ENCODE measurements around the gene FUT3. TPM values are rescaled to one million over a fixed set of nuclear protein-coding genes. Genes with fewer than 3 reads are reported as not detected.

FUT3 gene
- total RNA-seq, 1 experiment from 2014 or later: 15.6 TPM

GRCh38 chr19:5798244-5798643 lies 53.0 kb downstream of the FUT3 start:
- intact Hi-C loops (cut with micrococcal nuclease; ENCODE audit: unreplicated experiment): no loop called here
- CTCF ChIA-PET: no interaction called here
- DNase-seq: no peak
- Mint-ChIP-seq H3K4me3 (ENCODE audit: low read depth, unreplicated experiment) (no peak overlapping the region), H3K9me3 (ENCODE audit: low read depth, unreplicated experiment) (no peaks in the 10 kb centered on the region), H3K36me3 (ENCODE audit: insufficient read depth, unreplicated experiment) (peaks cover under 1% of the 10 kb centered on the region), H3K27ac (ENCODE audit: unreplicated experiment) (no peak overlapping the region), H3K27me3 (ENCODE audit: unreplicated experiment) (peaks cover 34% of the 10 kb centered on the region), H3K4me1 (ENCODE audit: low read depth, unreplicated experiment) (no peaks in the 10 kb centered on the region)
- BruUV-seq (replicated peaks): no TSS peak
- no peak for TF ChIP-seq CTCF (IDR thresholded peaks at IDR 0.05; ENCODE audit: unreplicated experiment)

GRCh38 chr19:5795382-5795919 lies 55.8 kb downstream of the FUT3 start:
- TF ChIP-seq CTCF (IDR thresholded peaks at IDR 0.05; ENCODE audit: unreplicated experiment): no peak
- Mint-ChIP-seq H3K27me3 (ENCODE audit: unreplicated experiment) (peaks cover 14% of the 10 kb centered on the region), H3K4me1 (ENCODE audit: low read depth, unreplicated experiment) (no peaks in the 10 kb centered on the region), H3K36me3 (ENCODE audit: insufficient read depth, unreplicated experiment) (peaks cover 13% of the 10 kb centered on the region), H3K27ac (ENCODE audit: unreplicated experiment) (no peak overlapping the region), H3K4me3 (ENCODE audit: low read depth, unreplicated experiment) (no peak overlapping the region), H3K9me3 (ENCODE audit: low read depth, unreplicated experiment) (no peaks in the 10 kb centered on the region)
- no peak for DNase-seq
- CTCF ChIA-PET: no interaction called here
- intact Hi-C loops (cut with micrococcal nuclease; ENCODE audit: unreplicated experiment): no loop called here
- BruUV-seq (replicated peaks): no TSS peak

GRCh38 chr19:5793188-5793587 lies 58.1 kb downstream of the FUT3 start:
- intact Hi-C loops (cut with micrococcal nuclease; ENCODE audit: unreplicated experiment): no loop called here
- Mint-ChIP-seq H3K4me3 (ENCODE audit: low read depth, unreplicated experiment) (no peak overlapping the region), H3K27me3 (ENCODE audit: unreplicated experiment) (no peaks in the 10 kb centered on the region), H3K27ac (ENCODE audit: unreplicated experiment) (no peak overlapping the region), H3K9me3 (ENCODE audit: low read depth, unreplicated experiment) (no peaks in the 10 kb centered on the region), H3K4me1 (ENCODE audit: low read depth, unreplicated experiment) (no peaks in the 10 kb centered on the region), H3K36me3 (ENCODE audit: insufficient read depth, unreplicated experiment) (peaks cover 33% of the 10 kb centered on the region)
- CTCF ChIA-PET: no interaction called here
- no peak for DNase-seq
- BruUV-seq (replicated peaks): no TSS peak
- TF ChIP-seq CTCF (IDR thresholded peaks at IDR 0.05; ENCODE audit: unreplicated experiment): no peak

Other genes with a start within 250 kb of the FUT3 start
- 71.7 and 72.8 TPM in 2 replicates for gene SAFB2, start 228.7 kb downstream of the FUT3 start, total RNA-seq (2022)
- 87.3 and 88.0 TPM in 2 replicates for gene SAFB, start 228.4 kb downstream of the FUT3 start, total RNA-seq (2022)
- 37.1 and 37.9 TPM in 2 replicates for gene MICOS13, start 170.9 kb downstream of the FUT3 start, total RNA-seq (2022)
- 2.3 and 3.0 TPM in 2 replicates for gene HSD11B1L, start 170.4 kb downstream of the FUT3 start, total RNA-seq (2022)
- 497 and 516 TPM in 2 replicates for gene RPL36, start 161.2 kb downstream of the FUT3 start, total RNA-seq (2022)
- 92.8 and 101 TPM in 2 replicates for gene LONP1, start 131.3 kb downstream of the FUT3 start, total RNA-seq (2022)
- gene CATSPERD, start 130.8 kb downstream of the FUT3 start, total RNA-seq (2022): not detected in 2 replicates
- gene PRR22, start 66.7 kb downstream of the FUT3 start, total RNA-seq (2022): 6.3 TPM in 2 replicates
- 33.2 and 35.5 TPM in 2 replicates for gene DUS3L, start 60.3 kb downstream of the FUT3 start, total RNA-seq (2022)
- 3.9 and 5.4 TPM in 2 replicates for gene NRTN, start 46.4 kb downstream of the FUT3 start, total RNA-seq (2022)
- 1.8 and 2.8 TPM in 2 replicates for gene FUT6, start 11.7 kb downstream of the FUT3 start, total RNA-seq (2022)
- not detected in 2 replicates for gene FUT5, start 19.1 kb upstream of the FUT3 start, total RNA-seq (2022)
- 133 and 143 TPM in 2 replicates for gene NDUFA11, start 52.3 kb upstream of the FUT3 start, total RNA-seq (2022)
- 4.3 and 5.5 TPM in 2 replicates for gene VMAC, start 53.4 kb upstream of the FUT3 start, total RNA-seq (2022)
- 39.9 and 45.7 TPM in 2 replicates for gene CAPS, start 62.8 kb upstream of the FUT3 start, total RNA-seq (2022)
- gene RANBP3, start 126.7 kb upstream of the FUT3 start, total RNA-seq (2022): 57.0 and 58.4 TPM in 2 replicates